Right atrium auricular region (tissue), 2 donors: ENCODE results near the gene NR2F2. TPM values are rescaled to one million over a fixed set of nuclear protein-coding genes. Genes with fewer than 3 reads are reported as not detected.

ENCODE experiments used
- DNase-seq: peaks from one replicate; pipeline ENCODE4 v3.0.0-alpha.2; 2019; ENCODE audit warnings: low spot score
- H3K27ac ChIP-seq, 2 donors: fragments of 200-600 bp; sonication (generic); 1 replicate in 1 of 2; 2 replicates in 1 of 2; pipeline ENCODE4 v1.5.1; 2016 to 2019
- H3K27me3 ChIP-seq, 2 donors: fragments of 200-600 bp; sonication (generic); one replicate each; pipeline versions ENCODE4 v1.5.1 to v1.6.0; 2017 to 2019
- H3K36me3 ChIP-seq: fragments of 200-600 bp; sonication (generic); one replicate; pipeline ENCODE4 v1.5.1; 2016
- H3K4me1 ChIP-seq, 2 donors: fragments of 200-600 bp; sonication (generic); one replicate each; pipeline versions ENCODE4 v1.5.1 to v1.6.0; 2017 to 2019
- H3K4me3 ChIP-seq, 2 donors: fragments of 200-600 bp; sonication (generic); 1 replicate in 1 of 2; 2 replicates in 1 of 2; pipeline ENCODE4 v1.5.1; 2017 to 2019; ENCODE audit warnings: mild to moderate bottlenecking in 1 of 2, moderate library complexity in 1 of 2
- H3K9me3 ChIP-seq, 2 donors: fragments of 200-600 bp; sonication (generic); one replicate each; pipeline ENCODE4 v1.5.1; 2019
- CTCF ChIP-seq, 2 donors: fragments of 200-600 bp; sonication (generic); IDR thresholded peaks; one replicate each; pipeline ENCODE4 v1.5.1; 2019; ENCODE audit warnings: antibody characterized with exemption in 2 of 2
- total RNA-seq, 2 donors: library from RNA; depleted of rRNA; stranded (reverse); fragments of >200 nt; gene quantifications; one replicate each; pipeline ENCODE4 v1.1.0, GENCODE V29; 2016

Gene NR2F2
- total RNA-seq, 2 donors from 2014 or later = 25.0 to 26.7 TPM

DNA sequence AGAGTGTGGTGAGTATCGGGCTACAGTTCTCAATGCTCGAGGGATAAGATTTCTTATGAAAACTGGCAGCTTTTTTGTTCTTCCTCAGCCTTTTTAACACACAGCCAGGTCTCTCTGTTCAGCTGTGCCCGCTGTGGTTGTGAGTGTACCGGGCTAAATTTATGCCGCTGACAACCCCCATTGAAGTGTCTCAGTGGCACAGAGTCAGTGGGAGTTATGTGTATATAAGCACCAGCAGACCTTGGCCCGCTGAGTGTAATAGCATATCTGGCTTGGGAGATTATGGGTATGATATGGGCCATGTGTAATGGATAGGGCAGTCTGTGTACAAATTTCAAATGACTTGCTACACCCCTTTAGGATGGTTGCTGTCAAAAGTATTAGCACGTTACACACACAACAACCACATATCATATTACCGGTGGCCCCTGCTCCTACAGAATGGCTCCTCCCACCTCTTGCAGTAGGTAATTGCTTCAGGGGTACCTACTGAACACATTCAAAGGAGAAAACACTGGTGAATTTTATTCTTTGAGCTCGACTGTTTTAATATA is 26.9 kb upstream of the NR2F2 start:
- no peaks in the 10 kb centered on the region for H3K27me3 ChIP-seq
- H3K4me1 ChIP-seq = peaks cover 0 to 6% of the 10 kb centered on the region in 2 donors
- DNase-seq = no peak
- no peak overlapping the region for H3K4me3 ChIP-seq
- peaks cover 0 to 4% of the 10 kb centered on the region in 2 donors for H3K9me3 ChIP-seq
- TF ChIP-seq CTCF (IDR thresholded peaks at IDR 0.05) = no peak
- H3K36me3 ChIP-seq = no peaks in the 10 kb centered on the region
- peak overlapping the region in 1 of 2 donors; percentile 54 for H3K27ac ChIP-seq

GRCh38 chr15:96304839-96305238 is 25.7 kb upstream of the NR2F2 start:
- TF ChIP-seq CTCF (IDR thresholded peaks at IDR 0.05) = no peak
- H3K4me1 ChIP-seq = peaks cover 0 to 14% of the 10 kb centered on the region in 2 donors
- H3K27me3 ChIP-seq = no peaks in the 10 kb centered on the region
- no peak for DNase-seq
- no peak overlapping the region for H3K4me3 ChIP-seq
- H3K36me3 ChIP-seq = no peaks in the 10 kb centered on the region
- H3K27ac ChIP-seq = no peak overlapping the region
- H3K9me3 ChIP-seq = no peaks in the 10 kb centered on the region

- Histone ChIP-seq H3K4me3 (no peak overlapping the region), H3K4me1 (peaks cover 0 to 14% of the 10 kb centered on the region in 2 donors), H3K36me3 (no peaks in the 10 kb centered on the region), H3K9me3 (no peaks in the 10 kb centered on the region), H3K27me3 (no peaks in the 10 kb centered on the region), H3K27ac (no peak overlapping the region)
- DNase-seq = no peak
- TF ChIP-seq CTCF (IDR thresholded peaks at IDR 0.05) = no peak
These were observed 24.2 kb upstream of the NR2F2 start for GRCh38 chr15:96306321-96306720.

DNA sequence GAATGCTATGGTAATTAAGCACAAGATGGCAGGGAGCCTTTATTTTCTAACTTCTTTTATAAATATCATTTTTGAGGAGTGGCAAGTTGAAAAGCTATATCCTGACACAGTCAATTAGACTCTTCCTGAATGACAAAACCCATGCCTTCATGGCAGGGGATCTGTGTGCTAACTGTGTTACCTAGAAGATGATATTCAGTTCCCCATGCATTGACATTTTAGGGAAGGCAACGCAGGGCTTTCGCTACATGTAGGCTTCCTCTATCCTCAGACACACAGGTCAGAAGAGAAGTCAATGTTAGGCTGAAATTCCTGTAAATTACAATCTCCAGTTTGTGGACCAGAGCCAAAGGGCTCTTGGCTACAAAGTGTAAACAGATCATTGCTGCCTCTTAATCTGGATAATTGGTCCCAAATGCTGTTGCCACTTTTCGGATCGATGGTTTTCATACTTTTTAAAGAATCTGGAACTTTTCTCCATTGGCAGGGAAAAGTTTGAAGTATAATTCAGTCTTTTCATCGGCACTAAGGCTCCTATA is 22.6 kb upstream of the NR2F2 start:
- H3K27ac ChIP-seq = peak overlapping the region in 1 of 2 donors; percentile 49

DNA sequence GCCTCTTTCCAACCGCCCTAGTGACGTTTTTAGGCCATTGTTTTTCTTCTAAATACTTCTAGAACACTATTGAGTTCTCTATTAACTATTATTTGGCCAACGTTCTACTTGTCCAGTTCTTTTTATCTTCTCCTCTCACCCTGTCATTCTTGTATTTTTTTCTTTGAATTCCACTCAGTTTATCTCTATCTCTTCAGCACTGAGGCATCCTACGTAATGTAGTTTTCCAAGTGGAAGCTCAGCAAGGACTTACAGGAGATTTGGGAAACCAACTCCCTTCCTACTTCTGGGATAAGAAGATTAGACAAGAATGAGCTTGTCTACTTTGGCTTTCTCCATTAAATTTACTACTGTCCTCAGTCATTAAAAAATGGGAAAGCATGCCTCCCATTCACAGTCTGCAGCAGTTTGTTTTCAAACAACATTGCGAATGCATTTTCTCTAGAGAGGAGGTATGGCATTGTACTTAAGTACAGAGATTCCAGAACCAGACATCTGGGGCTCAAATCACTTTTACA is 21.3 kb upstream of the NR2F2 start:
- Histone ChIP-seq H3K27ac (no peak overlapping the region), H3K4me3 (no peak overlapping the region), H3K36me3 (no peaks in the 10 kb centered on the region), H3K9me3 (no peaks in the 10 kb centered on the region), H3K4me1 (peaks cover 0 to 21% of the 10 kb centered on the region in 2 donors), H3K27me3 (no peaks in the 10 kb centered on the region)
- DNase-seq = no peak
- TF ChIP-seq CTCF (IDR thresholded peaks at IDR 0.05) = no peak

More for the DNA sequence above, 22.6 kb upstream of the NR2F2 start:
- Histone ChIP-seq H3K4me1 (peaks cover 0 to 21% of the 10 kb centered on the region in 2 donors), H3K4me3 (no peak overlapping the region), H3K27me3 (no peaks in the 10 kb centered on the region), H3K36me3 (no peaks in the 10 kb centered on the region), H3K9me3 (no peaks in the 10 kb centered on the region)
- no peak for DNase-seq
- no peak for TF ChIP-seq CTCF (IDR thresholded peaks at IDR 0.05)
